Measurements from ENCODE around the gene M6PR. TPM values are rescaled to one million over a fixed set of nuclear protein-coding genes. Genes with fewer than 3 reads are reported as not detected.

Gene M6PR
- total RNA-seq, 4 donors from 2014 or later: 45.9 to 128 (median 75.4) TPM

GRCh38 chr12:8980137-8980536, 30.7 kb upstream of the M6PR start:
- H3K27ac ChIP-seq: no peak overlapping the region
- no peaks in the 10 kb centered on the region for H3K4me1 ChIP-seq
- TF ChIP-seq CTCF (IDR thresholded peaks at IDR 0.05) (no peak), POLR2A (IDR thresholded peaks at IDR 0.05) (no peak)
- no peaks in the 10 kb centered on the region for H3K36me3 ChIP-seq
- DNase-seq: no peak
- H3K9me3 ChIP-seq: peaks cover 0 to 5% of the 10 kb centered on the region in 2 donors
- intact Hi-C loops (cut with DNase I; ENCODE audit: low total_unique reads): no loop called here
- H3K4me3 ChIP-seq: no peak overlapping the region
- no peaks in the 10 kb centered on the region for H3K27me3 ChIP-seq

GRCh38 chr12:8970432-8970831, 21.0 kb upstream of the M6PR start:
- Histone ChIP-seq H3K27ac (no peak overlapping the region), H3K9me3 (peaks cover 2 to 7% of the 10 kb centered on the region in 2 donors), H3K27me3 (no peaks in the 10 kb centered on the region), H3K4me1 (no peaks in the 10 kb centered on the region), H3K36me3 (no peaks in the 10 kb centered on the region), H3K4me3 (no peak overlapping the region)
- intact Hi-C loops (cut with DNase I; ENCODE audit: low total_unique reads): no loop called here
- TF ChIP-seq CTCF (IDR thresholded peaks at IDR 0.05): no peak
- TF ChIP-seq POLR2A (IDR thresholded peaks at IDR 0.05): no peak
- no peak for DNase-seq

GRCh38 chr12:8969861-8970411, 20.5 kb upstream of the M6PR start:
- no peaks in the 10 kb centered on the region for H3K4me1 ChIP-seq
- H3K9me3 ChIP-seq: peaks cover 2 to 7% of the 10 kb centered on the region in 2 donors
- H3K27ac ChIP-seq: no peak overlapping the region
- no peaks in the 10 kb centered on the region for H3K36me3 ChIP-seq
- intact Hi-C loops (cut with DNase I; ENCODE audit: low total_unique reads): no loop called here
- TF ChIP-seq CTCF (IDR thresholded peaks at IDR 0.05): no peak
- TF ChIP-seq POLR2A (IDR thresholded peaks at IDR 0.05): no peak
- H3K27me3 ChIP-seq: no peaks in the 10 kb centered on the region
- no peak overlapping the region for H3K4me3 ChIP-seq
- DNase-seq: no peak

DNA sequence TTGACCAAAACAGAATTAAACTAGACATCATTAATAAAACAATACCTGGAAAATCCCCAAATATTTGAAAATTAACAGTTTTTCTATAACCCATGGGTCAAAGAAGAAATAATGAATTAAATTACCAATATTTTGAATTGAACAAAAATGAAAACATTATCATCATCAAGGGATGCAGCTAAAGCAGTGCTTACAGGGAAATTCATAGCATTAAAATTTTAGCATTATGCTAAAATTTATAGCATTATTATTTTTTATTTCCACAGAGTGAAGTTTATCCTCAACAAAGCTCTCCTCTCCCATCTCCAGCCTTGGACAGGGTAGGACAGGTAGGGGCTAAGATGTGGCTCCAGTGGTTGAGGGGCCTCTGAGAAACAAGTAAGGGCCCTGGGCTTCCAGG, 19.3 kb upstream of the M6PR start:
- Histone ChIP-seq H3K4me3 (no peak overlapping the region), H3K9me3 (peaks cover 2 to 7% of the 10 kb centered on the region in 2 donors), H3K4me1 (no peaks in the 10 kb centered on the region), H3K27me3 (no peaks in the 10 kb centered on the region), H3K36me3 (no peaks in the 10 kb centered on the region), H3K27ac (no peak overlapping the region)
- TF ChIP-seq POLR2A (IDR thresholded peaks at IDR 0.05) (no peak), CTCF (IDR thresholded peaks at IDR 0.05) (no peak)
- no peak for DNase-seq
- intact Hi-C loops (cut with DNase I; ENCODE audit: low total_unique reads): no loop called here

DNA sequence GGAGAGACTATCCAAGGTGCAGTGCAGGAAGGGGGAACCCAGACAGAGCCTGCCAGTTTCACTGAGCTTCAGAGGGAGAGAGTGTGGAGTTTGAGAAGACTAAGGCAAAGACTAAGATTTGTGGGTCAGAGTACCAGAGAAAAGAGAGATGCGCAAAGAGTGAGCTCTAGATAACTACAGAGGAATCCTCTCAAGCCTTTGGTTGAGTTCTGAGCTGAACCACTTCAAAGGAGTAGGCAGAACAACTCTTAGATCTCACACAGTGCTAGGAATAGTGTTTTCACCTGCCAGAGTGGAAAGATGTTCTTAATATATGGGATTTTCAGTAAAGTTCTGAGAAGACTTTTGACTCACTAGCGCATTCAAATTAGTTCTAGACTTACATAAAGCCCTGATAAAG, 10.7 kb upstream of the M6PR start:
- TF ChIP-seq POLR2A (IDR thresholded peaks at IDR 0.05): no peak
- no peak for TF ChIP-seq CTCF (IDR thresholded peaks at IDR 0.05)
- no peaks in the 10 kb centered on the region for H3K27me3 ChIP-seq
- intact Hi-C loops (cut with DNase I; ENCODE audit: low total_unique reads): no loop called here
- H3K4me1 ChIP-seq: no peaks in the 10 kb centered on the region
- no peak for DNase-seq
- no peak overlapping the region for H3K4me3 ChIP-seq
- no peaks in the 10 kb centered on the region for H3K36me3 ChIP-seq
- H3K27ac ChIP-seq: no peak overlapping the region
- H3K9me3 ChIP-seq: no peaks in the 10 kb centered on the region

Data from uterus (tissue), 4 donors.